Stimulated activated CD4-positive, alpha-beta T cell treated with anti-CD3 and anti-CD28 coated beads, Interleukin-1b, Interleukin-23, amount 100 ng/mL, for 24 hours (primary cell): ENCODE measurements around the gene C6orf62.
"Not testable (repeated sequence)": the region's sequence is repeated elsewhere in the genome, so short reads cannot be mapped to it uniquely, and the experiment has no call there.

Experiments used
- DNase-seq, 4 experiments: peaks; one replicate each; pipeline ENCODE4 v3.0.0-alpha.2; 2020; ENCODE audit warnings: low read depth in 4 of 4, low spot score in 1 of 4

C6orf62 gene

GRCh38 chr6:24668997-24669361 lies 50.0 kb downstream of the C6orf62 start:
- no peak for DNase-seq

GRCh38 chr6:24668066-24668996 lies 50.6 kb downstream of the C6orf62 start:
- not testable (repeated sequence) for DNase-seq

- DNase-seq, result no peak
Observed at GRCh38 chr6:24667378-24667803, 51.6 kb downstream of the C6orf62 start.

- peak; percentile 84 to 94 (median 88) for DNase-seq
Observed at GRCh38 chr6:24666641-24667377, 52.1 kb downstream of the C6orf62 start, which contains the start of the genes ACOT13 and TDP2. ACOT13 (plus strand) TSS chr6:24667077; CDS start chr6:24667264, 187 bp downstream. TDP2 (minus strand) TSS chr6:24666899; CDS start chr6:24666862, 37 bp downstream.

- peak in 3 of 4 experiments; percentile 4 to 27 (median 22) for DNase-seq
Observed at GRCh38 chr6:24666097-24666640, 52.8 kb downstream of the C6orf62 start.

DNA sequence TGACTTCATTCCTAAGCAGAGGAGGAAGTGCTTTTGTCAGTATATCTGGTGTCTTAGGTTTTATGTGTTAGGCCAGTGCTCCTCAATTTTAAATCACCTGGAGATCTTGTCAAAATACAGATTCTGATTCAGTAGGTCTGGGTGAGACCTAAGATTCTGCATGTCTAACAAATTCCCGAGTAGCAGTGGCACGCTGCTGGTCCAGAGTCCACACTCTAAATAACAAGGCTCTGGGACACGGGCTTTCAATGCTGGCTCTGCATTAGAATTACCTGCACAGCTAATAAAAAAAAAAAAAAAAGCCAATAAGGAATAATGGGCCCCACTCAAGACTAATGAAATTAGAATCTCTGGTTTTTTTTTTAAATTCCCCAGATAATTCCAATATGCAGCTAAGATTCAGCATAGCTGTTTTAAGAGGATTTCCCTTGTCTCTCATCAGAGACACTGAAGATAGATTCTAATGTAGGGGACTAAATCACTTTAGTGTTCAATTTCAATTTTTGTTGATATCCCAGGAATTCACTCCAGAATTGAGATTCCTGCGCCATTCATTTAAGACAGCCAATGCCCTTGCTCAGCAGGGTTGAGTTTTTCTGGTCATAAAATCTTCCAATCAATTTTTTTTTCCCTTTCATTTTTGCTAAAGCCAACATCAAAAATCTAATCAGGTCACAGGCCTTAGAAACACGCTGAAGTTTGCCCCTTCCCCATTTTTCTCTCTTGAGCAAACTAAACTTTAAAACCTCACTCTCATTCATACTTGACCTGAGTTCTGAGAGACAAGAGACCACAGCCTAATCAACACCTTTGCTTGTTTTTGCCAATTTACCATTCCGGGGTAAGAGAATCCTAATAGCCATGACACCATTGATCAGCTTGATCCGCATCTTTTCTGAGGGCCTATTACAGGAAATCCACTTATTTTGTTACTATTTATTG lies 54.6 kb downstream of the C6orf62 start:
- no peak for DNase-seq

DNA sequence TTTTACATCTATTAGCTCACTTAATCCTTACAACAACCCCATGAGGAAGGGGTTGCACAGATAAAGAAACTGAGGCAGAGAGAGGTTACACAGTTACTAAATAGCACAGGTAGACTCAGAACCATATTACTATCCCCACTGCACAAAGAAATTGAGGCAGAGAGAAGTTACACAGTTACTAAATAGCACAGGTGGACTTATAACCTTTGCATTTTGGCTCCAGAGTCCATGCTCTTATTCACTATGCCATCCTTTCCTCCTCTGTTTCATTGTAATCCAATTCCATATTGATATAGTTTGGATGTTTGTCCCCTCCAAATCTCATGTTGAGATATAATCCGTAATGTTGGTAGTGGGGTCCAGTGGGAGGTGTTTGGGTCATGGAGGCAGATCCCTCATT lies 55.8 kb downstream of the C6orf62 start:
- no peak for DNase-seq

- DNase-seq, result no peak
Observed at GRCh38 chr6:24662236-24662635, 56.7 kb downstream of the C6orf62 start.

DNA sequence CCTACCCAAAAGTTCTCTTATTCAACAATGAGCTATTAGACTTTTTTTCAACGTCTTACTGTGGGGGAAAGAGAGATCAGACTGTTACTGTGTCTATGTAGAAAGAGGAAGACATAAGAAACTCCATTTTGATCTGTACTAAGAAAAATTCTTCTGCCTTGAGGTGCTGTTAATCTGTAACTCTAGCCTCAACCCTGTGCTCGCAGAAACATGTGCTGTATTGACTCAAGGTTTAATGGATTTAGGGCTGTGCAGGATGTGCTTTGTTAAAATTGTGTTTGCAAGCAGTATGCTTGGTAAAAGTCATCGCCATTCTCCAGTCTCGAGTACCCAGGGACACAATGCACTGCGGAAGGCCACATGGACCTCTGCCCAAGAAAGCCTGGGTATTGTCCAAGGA lies 57.2 kb downstream of the C6orf62 start:
- DNase-seq, result not testable (repeated sequence)

DNA sequence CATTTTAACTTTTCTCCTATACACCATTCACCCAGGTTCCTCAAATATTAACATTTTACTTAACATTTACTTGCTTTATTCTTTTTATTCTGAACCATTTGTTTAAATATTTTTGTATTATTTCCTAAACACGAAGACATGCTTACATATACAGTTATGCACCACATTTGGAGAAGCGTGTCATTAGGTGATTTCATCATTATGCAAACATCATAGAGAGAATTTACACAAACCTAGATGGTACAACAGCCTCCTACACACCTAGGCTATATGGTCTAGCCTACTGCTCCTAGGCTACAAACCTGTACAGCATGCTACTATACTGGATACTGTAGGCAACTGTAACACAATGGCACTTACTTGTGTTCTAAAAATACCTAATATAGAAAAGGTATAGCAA lies 58.8 kb downstream of the C6orf62 start:
- DNase-seq, result no peak

DNA sequence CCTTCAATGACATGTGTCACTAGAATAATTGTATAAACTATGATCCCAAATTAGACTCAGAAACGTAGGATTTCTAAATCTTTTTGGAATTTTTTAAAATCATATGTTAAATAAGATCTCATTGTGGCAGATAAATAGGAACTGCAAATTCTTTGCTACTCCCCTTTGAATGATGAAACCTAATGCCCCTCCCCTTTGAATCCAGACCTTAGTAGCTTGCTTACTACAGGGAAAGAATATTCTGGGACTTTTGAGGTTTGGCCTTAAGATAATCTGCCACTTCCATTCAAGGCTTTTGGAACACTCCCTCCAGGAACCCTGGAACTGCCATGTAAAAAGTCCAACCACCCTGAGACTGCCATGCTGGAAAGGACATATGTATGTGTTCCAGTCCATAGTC lies 59.4 kb downstream of the C6orf62 start:
- no peak for DNase-seq

DNA sequence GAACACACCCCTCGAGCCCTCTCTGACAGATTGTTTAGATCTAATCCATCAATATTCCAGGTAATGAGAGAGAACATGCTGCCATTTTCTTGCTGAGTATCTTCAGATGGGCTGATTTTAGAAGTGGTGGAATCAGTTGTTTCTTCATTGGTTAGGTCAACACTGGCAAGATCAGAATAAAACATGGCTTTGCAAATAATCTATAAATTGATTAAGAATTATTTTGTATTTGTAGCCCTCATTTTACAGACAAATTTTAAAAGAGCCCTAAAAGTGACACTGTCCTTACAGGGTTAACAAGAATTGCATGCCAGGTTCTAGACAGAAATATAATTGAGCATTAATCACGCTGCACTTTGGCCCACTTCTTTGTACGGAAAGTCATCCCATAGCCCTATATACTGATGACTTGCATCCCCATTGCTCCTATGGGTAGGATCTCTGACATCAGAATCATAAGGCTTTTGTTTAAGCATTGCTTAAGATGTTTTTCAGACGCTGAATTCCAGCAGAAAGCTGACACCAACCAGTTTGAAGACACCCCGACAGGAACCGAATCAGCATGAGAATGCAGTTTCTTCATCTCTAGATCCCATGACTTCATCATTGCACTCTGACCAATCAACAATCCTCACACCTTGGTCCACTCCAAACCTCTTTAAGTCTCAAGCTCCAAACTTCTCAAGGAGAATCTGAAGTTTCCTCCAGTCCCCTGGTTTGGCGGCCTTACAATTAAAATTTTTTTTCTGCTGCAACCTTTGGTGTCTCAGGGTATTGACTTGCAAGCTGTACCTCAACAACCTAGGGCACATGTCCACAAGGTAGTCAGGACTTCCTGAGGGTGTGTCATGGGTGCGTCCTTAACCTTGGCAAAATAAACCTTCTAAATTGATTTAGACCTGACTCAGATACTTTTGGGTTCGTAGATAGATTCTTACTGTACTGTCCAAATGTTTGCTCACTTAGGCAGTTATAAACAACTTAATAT lies 60.1 kb downstream of the C6orf62 start:
- no peak for DNase-seq

- DNase-seq, result no peak
Observed at GRCh38 chr6:24655215-24655614, 63.7 kb downstream of the C6orf62 start.
